Thymus (tissue), 11 donors: Measurements from ENCODE around the gene TIGD3. TPM values are rescaled to one million over a fixed set of nuclear protein-coding genes. Genes with fewer than 3 reads are reported as not detected.
A peak's percentile ranks its signal among the peaks of the same experiment; 100 is the strongest.

ENCODE experiments used
- DNase-seq, 9 donors: peaks; one replicate each; pipeline ENCODE4 v3.0.0-alpha.2; 2013; ENCODE audit warnings: low spot score in 9 of 9, low read depth in 6 of 9, missing footprints in 1 of 9
- H3K27ac ChIP-seq, 2 donors: one replicate each; pipeline ENCODE4 v1.5.1; 2013; ENCODE audit warnings: control low read depth in 1 of 2, low read depth in 1 of 2, low read length in 1 of 2, mild to moderate bottlenecking in 1 of 2, moderate library complexity in 1 of 2
- H3K27me3 ChIP-seq, 2 donors: one replicate each; pipeline ENCODE4 v1.5.1; 2013; ENCODE audit warnings: low read length in 1 of 2; ENCODE audit not compliant: control insufficient read depth in 2 of 2, insufficient read depth in 1 of 2
- H3K36me3 ChIP-seq, 2 donors: one replicate each; pipeline ENCODE4 v1.5.1; 2013; ENCODE audit warnings: low read length in 1 of 2, mild to moderate bottlenecking in 1 of 2, moderate library complexity in 1 of 2; ENCODE audit not compliant: control insufficient read depth in 2 of 2, insufficient read depth in 2 of 2
- H3K4me1 ChIP-seq, 2 donors: one replicate each; pipeline ENCODE4 v1.5.1; 2013; ENCODE audit warnings: low read length in 2 of 2; ENCODE audit not compliant: control insufficient read depth in 2 of 2, insufficient read depth in 2 of 2
- H3K4me3 ChIP-seq, 2 donors: one replicate each; pipeline ENCODE4 v1.5.1; 2013; ENCODE audit warnings: low read length in 2 of 2, control low read depth in 1 of 2, mild to moderate bottlenecking in 1 of 2
- H3K9me3 ChIP-seq, 2 donors: one replicate each; pipeline ENCODE4 v1.5.1; 2013; ENCODE audit warnings: low read length in 1 of 2, mild to moderate bottlenecking in 1 of 2; ENCODE audit not compliant: control insufficient read depth in 2 of 2, insufficient read depth in 1 of 2
- WGBS: extraction: QIAGEN DNeasy Blood & Tissue Kit; methylation state at CpG from one replicate; pipeline ENCODE4 v1.1.7; 2013; 5-methylcytosine and 5-hydroxymethylcytosine counted together
- polyA plus RNA-seq: library from polyadenylated mRNA; stranded (reverse); fragments of 200-250 nt; gene quantifications from one replicate; pipeline ENCODE4 v1.2.3, GENCODE V29; 2013
- total RNA-seq: library from RNA; stranded (reverse); fragments of 120-200 nt; gene quantifications from one replicate; pipeline ENCODE4 v1.2.4, GENCODE V29; 2013
- donor health status: healthy.

The TIGD3 gene
- total and polyA plus RNA-seq, 2 donors, result 1.0 to 1.9 TPM

GRCh38 chr11:65338676-65339075 lies 15.9 kb upstream of the TIGD3 start:
- DNase-seq, result no peak
- WGBS, result 94% methylated on average over 7 of the region's 7 CpGs
- no peak overlapping the region for H3K4me3 ChIP-seq
- no peaks in the 10 kb centered on the region for H3K9me3 ChIP-seq
- H3K27me3 ChIP-seq, result no peaks in the 10 kb centered on the region
- H3K27ac ChIP-seq, result no peak overlapping the region
- peaks cover 50 to 58% of the 10 kb centered on the region in 2 donors for H3K36me3 ChIP-seq
- H3K4me1 ChIP-seq, result peaks cover 8 to 16% of the 10 kb centered on the region in 2 donors

DNA sequence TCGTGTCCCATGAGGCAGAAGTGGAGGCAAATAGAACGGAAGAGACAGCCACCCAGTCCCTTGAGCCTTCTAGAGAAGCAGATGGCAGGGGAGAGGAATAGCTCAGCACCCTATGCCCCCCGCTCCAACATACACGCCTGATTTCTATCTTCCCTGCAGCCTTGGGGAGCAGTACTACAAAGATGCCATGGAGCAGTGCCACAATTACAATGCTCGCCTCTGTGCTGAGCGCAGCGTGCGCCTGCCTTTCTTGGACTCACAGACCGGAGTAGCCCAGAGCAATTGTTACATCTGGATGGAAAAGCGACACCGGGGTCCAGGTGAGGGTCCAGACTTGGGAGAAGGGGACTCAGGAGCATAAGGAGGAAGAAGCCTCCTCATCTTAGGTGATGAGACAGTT lies 14.3 kb upstream of the TIGD3 start:
- no peak overlapping the region for H3K27ac ChIP-seq
- H3K36me3 ChIP-seq, result peaks cover 65 to 73% of the 10 kb centered on the region in 2 donors
- H3K4me3 ChIP-seq, result no peak overlapping the region
- peaks cover 4 to 6% of the 10 kb centered on the region in 2 donors for H3K4me1 ChIP-seq
- DNase-seq, result no peak
- H3K27me3 ChIP-seq, result no peaks in the 10 kb centered on the region
- WGBS, result 98% methylated on average over 11 of the region's 11 CpGs
- no peaks in the 10 kb centered on the region for H3K9me3 ChIP-seq

DNA sequence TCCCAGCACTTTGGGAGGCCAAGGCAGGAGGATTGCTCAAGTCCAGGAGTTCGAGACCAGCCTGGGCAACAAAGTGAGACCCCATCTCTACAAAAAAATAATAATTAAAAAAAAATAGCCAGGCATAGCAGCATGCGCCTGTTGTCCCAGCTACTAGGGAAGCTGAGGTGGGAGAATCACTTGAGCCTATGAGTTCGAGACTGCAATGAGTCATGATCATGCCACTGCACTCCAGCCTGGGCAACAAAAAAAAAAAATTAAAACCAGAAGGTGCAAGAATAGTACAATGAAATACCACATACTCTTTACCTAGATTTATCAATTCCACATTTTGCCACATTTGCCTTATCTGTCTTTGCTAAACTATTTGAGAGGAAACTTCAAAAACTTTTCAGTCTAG lies 12.7 kb upstream of the TIGD3 start:
- Histone ChIP-seq H3K4me1 (no peaks in the 10 kb centered on the region), H3K36me3 (peaks cover 81 to 87% of the 10 kb centered on the region in 2 donors), H3K9me3 (no peaks in the 10 kb centered on the region), H3K4me3 (no peak overlapping the region), H3K27me3 (no peaks in the 10 kb centered on the region), H3K27ac (no peak overlapping the region)
- WGBS, result 98% methylated on average over 3 of the region's 3 CpGs
- no peak for DNase-seq

- Histone ChIP-seq H3K9me3 (peaks cover 0 to 2% of the 10 kb centered on the region in 2 donors), H3K36me3 (peaks cover 41 to 68% of the 10 kb centered on the region in 2 donors), H3K4me1 (peaks cover 18 to 51% of the 10 kb centered on the region in 2 donors), H3K27ac (peak overlapping the region; percentile 61 to 87), H3K27me3 (peaks cover 0 to 13% of the 10 kb centered on the region in 2 donors), H3K4me3 (no peak overlapping the region)
- DNase-seq, result peak in 2 of 9 donors; percentile 38 to 50
- 48% methylated on average over 2 of the region's 2 CpGs for WGBS
Measured at GRCh38 chr11:65351511-65351910, 3.0 kb upstream of the TIGD3 start.

DNA sequence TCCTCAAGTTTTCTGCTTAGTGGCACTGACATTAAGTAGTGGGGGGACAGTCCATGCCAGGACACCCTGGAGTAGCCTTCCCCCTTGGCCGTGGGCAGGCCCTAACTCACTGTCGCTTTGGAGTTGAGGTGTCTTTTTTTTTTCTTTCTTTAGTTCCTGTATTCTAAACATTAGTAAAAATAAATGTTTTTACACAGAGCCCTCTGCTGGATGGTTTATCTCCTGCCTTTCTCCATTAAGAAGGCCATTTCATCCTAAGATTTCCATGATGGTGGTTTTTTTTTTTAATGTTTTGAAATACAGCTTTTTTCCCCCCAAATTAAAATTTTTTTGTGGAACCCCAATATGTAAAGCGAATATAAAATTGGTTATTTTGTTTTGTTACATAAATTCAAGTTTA lies 1.8 kb upstream of the TIGD3 start:
- Histone ChIP-seq H3K36me3 (peaks cover 30 to 55% of the 10 kb centered on the region in 2 donors), H3K27ac (peak overlapping the region in 1 of 2 donors; percentile 87), H3K27me3 (peaks cover 0 to 20% of the 10 kb centered on the region in 2 donors), H3K9me3 (peaks cover 0 to 2% of the 10 kb centered on the region in 2 donors), H3K4me1 (peaks cover 18 to 51% of the 10 kb centered on the region in 2 donors), H3K4me3 (no peak overlapping the region)
- whole genome bisulfite sequencing, result 77% methylated on average over 3 of the region's 3 CpGs
- DNase-seq, result no peak

- H3K4me3 ChIP-seq, result no peak overlapping the region
- WGBS, result 99% methylated on average over 7 of the region's 7 CpGs
- peaks cover 0 to 2% of the 10 kb centered on the region in 2 donors for H3K9me3 ChIP-seq
- peaks cover 0 to 20% of the 10 kb centered on the region in 2 donors for H3K27me3 ChIP-seq
- H3K4me1 ChIP-seq, result peaks cover 18 to 51% of the 10 kb centered on the region in 2 donors
- no peak overlapping the region for H3K27ac ChIP-seq
- no peak for DNase-seq
- H3K36me3 ChIP-seq, result peaks cover 25 to 50% of the 10 kb centered on the region in 2 donors
Measured at GRCh38 chr11:65353376-65353775, 1.2 kb upstream of the TIGD3 start.

DNA sequence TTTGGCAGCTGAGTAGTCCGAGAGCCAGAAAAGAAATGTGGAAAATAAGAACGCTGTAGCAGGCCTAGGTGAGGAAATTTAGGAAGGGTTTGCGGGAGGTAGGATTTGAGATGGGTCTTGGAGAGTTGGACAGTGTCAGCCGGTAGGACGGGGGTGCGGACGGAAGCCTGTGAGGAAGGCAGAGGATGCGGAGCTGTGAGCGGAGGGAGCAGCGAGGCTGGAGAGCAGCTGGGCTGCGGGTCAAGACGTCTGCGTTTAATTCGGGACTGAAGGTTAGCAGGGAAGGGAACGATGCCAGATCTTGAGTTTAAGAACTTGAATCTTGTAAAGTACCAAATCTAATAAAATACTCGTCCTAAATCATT lies 669 bp upstream of the TIGD3 start:
- H3K4me1 ChIP-seq, result peaks cover 18 to 51% of the 10 kb centered on the region in 2 donors
- H3K4me3 ChIP-seq, result peak overlapping the region; percentile 49 to 75
- peaks cover 0 to 20% of the 10 kb centered on the region in 2 donors for H3K27me3 ChIP-seq
- DNase-seq, result no peak
- peaks cover 0 to 2% of the 10 kb centered on the region in 2 donors for H3K9me3 ChIP-seq
- peaks cover 20 to 44% of the 10 kb centered on the region in 2 donors for H3K36me3 ChIP-seq
- WGBS, result 74% methylated on average over 16 of the region's 16 CpGs
- peak overlapping the region in 1 of 2 donors; percentile 27 for H3K27ac ChIP-seq

GRCh38 chr11:65355013-65355775 lies 643 bp downstream of the TIGD3 start:
- DNase-seq, result peak in 6 of 9 donors; percentile 55 to 76 (median 62)
- H3K4me1 ChIP-seq, result peaks cover 18 to 46% of the 10 kb centered on the region in 2 donors
- H3K27ac ChIP-seq, result peak overlapping the region in 1 of 2 donors; percentile 71
- peaks cover 13 to 33% of the 10 kb centered on the region in 2 donors for H3K36me3 ChIP-seq
- 1% methylated on average over 47 of the region's 47 CpGs for WGBS
- H3K9me3 ChIP-seq, result peaks cover 0 to 2% of the 10 kb centered on the region in 2 donors
- H3K4me3 ChIP-seq, result peak overlapping the region; percentile 46 to 75
- H3K27me3 ChIP-seq, result peaks cover 0 to 20% of the 10 kb centered on the region in 2 donors

DNA sequence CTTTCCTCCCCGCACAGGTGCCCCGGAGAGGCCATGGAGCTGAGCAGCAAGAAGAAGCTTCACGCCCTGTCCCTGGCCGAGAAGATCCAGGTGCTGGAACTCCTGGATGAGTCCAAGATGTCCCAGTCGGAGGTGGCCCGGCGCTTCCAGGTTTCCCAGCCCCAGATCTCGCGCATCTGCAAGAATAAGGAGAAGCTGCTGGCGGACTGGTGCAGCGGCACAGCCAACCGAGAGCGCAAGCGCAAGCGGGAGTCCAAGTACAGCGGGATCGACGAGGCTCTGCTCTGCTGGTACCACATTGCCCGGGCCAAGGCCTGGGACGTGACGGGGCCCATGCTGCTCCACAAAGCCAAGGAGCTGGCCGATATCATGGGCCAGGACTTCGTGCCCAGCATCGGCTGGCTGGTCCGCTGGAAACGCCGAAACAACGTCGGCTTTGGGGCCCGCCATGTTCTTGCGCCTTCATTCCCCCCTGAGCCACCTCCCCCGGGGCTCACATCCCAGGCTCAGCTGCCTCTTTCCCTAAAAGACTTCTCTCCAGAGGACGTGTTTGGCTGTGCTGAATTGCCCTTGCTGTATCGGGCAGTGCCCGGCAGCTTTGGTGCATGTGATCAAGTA lies 1.3 kb downstream of the TIGD3 start:
- Histone ChIP-seq H3K36me3 (peaks cover 13 to 26% of the 10 kb centered on the region in 2 donors), H3K27ac (no peak overlapping the region), H3K4me1 (peaks cover 18 to 42% of the 10 kb centered on the region in 2 donors), H3K9me3 (peaks cover 0 to 2% of the 10 kb centered on the region in 2 donors), H3K4me3 (peak overlapping the region; percentile 46 to 75), H3K27me3 (peaks cover 0 to 20% of the 10 kb centered on the region in 2 donors)
- DNase-seq, result no peak
- 71% methylated on average over 35 of the region's 35 CpGs for WGBS
